K562 (cell line): ENCODE measurements around the gene STING1. TPM values are rescaled to one million over a fixed set of nuclear protein-coding genes. Genes with fewer than 3 reads are reported as not detected.

Source experiments
- BHLHE40 ChIP-seq: IDR thresholded peaks from 2 replicates; pipeline ENCODE4 v1.6.1; 2011; ENCODE audit warnings: low read length, improper control_type of control experiment
- CBX3 ChIP-seq, 2 experiments: IDR thresholded peaks; 1 replicate in 1 of 2; 2 replicates in 1 of 2; pipeline ENCODE4 v1.6.1; 2012; ENCODE audit warnings: inconsistent platforms in 2 of 2, low read length in 2 of 2, borderline replicate concordance in 1 of 2, control low read depth in 1 of 2
- E2F3 ChIP-seq: fragments of 250-450 bp; sonication (Bioruptor Pico); IDR thresholded peaks from 2 replicates; pipeline ENCODE4 v1.4.0; 2020; ENCODE audit warnings: mild to moderate bottlenecking
- ESRRB ChIP-seq: fragments of 250-450 bp; sonication (Bioruptor Pico); IDR thresholded peaks from 2 replicates; pipeline ENCODE4 v1.5.0; 2020; ENCODE audit warnings: mild to moderate bottlenecking, moderate library complexity, borderline replicate concordance
- ETV5 ChIP-seq: sonication (generic); formaldehyde crosslinking; IDR thresholded peaks from 2 replicates; pipeline ENCODE4 v1.4.0; 2020; ENCODE audit warnings: low read depth, mild to moderate bottlenecking, missing genetic modification reagents
- FIP1L1 ChIP-seq: fragments of 200-400 bp; formaldehyde crosslinking; IDR thresholded peaks from 2 replicates; pipeline ENCODE4 v1.6.1; 2018; ENCODE audit warnings: mild to moderate bottlenecking, low read depth, low read length; ENCODE audit not compliant: poor library complexity, severe bottlenecking
- HIVEP1 ChIP-seq: fragments of 250-450 bp; sonication (Bioruptor Pico); IDR thresholded peaks from 2 replicates; pipeline ENCODE4 v1.4.0; 2020; ENCODE audit warnings: mild to moderate bottlenecking
- HOXB6 ChIP-seq: fragments of 250-450 bp; sonication (Bioruptor Pico); IDR thresholded peaks from 2 replicates; pipeline ENCODE4 v1.5.1; 2022; ENCODE audit warnings: mild to moderate bottlenecking, borderline replicate concordance
- MCM7 ChIP-seq, 2 experiments: fragments of 450-650 bp; IDR thresholded peaks; 2 replicates each; pipeline ENCODE4 v1.6.1; 2016 to 2018
- MEIS2 ChIP-seq: fragments of 450-650 bp; IDR thresholded peaks from 2 replicates; pipeline ENCODE4 v1.6.1; 2014; ENCODE audit warnings: mild to moderate bottlenecking; ENCODE audit not compliant: partially characterized antibody
- MIER1 ChIP-seq: fragments of 450-650 bp; IDR thresholded peaks from 2 replicates; pipeline ENCODE4 v1.6.1; 2016; ENCODE audit warnings: antibody characterized with exemption, mild to moderate bottlenecking, low read depth
- NCOA6 ChIP-seq: fragments of 450-650 bp; IDR thresholded peaks from 2 replicates; pipeline ENCODE4 v1.6.1; 2017; ENCODE audit warnings: mild to moderate bottlenecking
- NONO ChIP-seq, 2 experiments: fragments of 200-400 bp in 1 of 2; fragments of 450-650 bp in 1 of 2; formaldehyde crosslinking in 1 of 2; IDR thresholded peaks; 2 replicates each; pipeline ENCODE4 v1.6.1; 2017; ENCODE audit warnings: low read depth in 2 of 2, mild to moderate bottlenecking in 2 of 2, moderate library complexity in 2 of 2, low read length in 1 of 2
- POLR2B ChIP-seq: fragments of 450-650 bp; IDR thresholded peaks from 2 replicates; pipeline ENCODE4 v1.6.1; 2018; ENCODE audit warnings: low read depth; ENCODE audit not compliant: partially characterized antibody
- RBBP5 ChIP-seq: fragments of 200-600 bp; sonication (generic); IDR thresholded peaks from 2 replicates; pipeline ENCODE4 v1.6.1; 2012; ENCODE audit warnings: borderline replicate concordance, mild to moderate bottlenecking, low read length, control low read depth, inconsistent platforms; ENCODE audit not compliant: insufficient read depth, poor library complexity, severe bottlenecking
- SNRNP70 ChIP-seq: fragments of 200-400 bp; formaldehyde crosslinking; optimal IDR thresholded peaks from 2 replicates; pipeline ENCODE3; 2017; ENCODE audit warnings: low read depth, low read length
- TEAD2 ChIP-seq: fragments of 450-650 bp; IDR thresholded peaks from 2 replicates; pipeline ENCODE4 v1.6.1; 2016; ENCODE audit warnings: missing genetic modification characterization, control low read depth, missing compliant biosample characterization
- USF1 ChIP-seq: sonication (generic); formaldehyde crosslinking; IDR thresholded peaks from 2 replicates; pipeline ENCODE4 v1.9.0; 2022; ENCODE audit warnings: mild to moderate bottlenecking, missing genetic modification reagents
- WHSC1 ChIP-seq: IDR thresholded peaks from one replicate; pipeline ENCODE4 v1.6.1; 2012; ENCODE audit warnings: low read length, control low read depth, inconsistent platforms
- ZNF23 ChIP-seq: fragments of 250-450 bp; sonication (Bioruptor Pico); IDR thresholded peaks from 2 replicates; pipeline ENCODE4 v1.4.0; 2020; ENCODE audit warnings: mild to moderate bottlenecking
- ZNF696 ChIP-seq: fragments of 250-450 bp; sonication (Bioruptor Pico); conservative IDR thresholded peaks from 2 replicates; pipeline ENCODE4 v1.4.0; 2020; ENCODE audit warnings: mild to moderate bottlenecking, moderate library complexity
- ZNF699 ChIP-seq: fragments of 250-450 bp; sonication (Bioruptor Pico); IDR thresholded peaks from 2 replicates; pipeline ENCODE4 v1.8.0; 2021; ENCODE audit warnings: mild to moderate bottlenecking, moderate library complexity; ENCODE audit not compliant: insufficient replicate concordance
- ZNF79 ChIP-seq: fragments of 250-450 bp; sonication (Bioruptor Pico); IDR thresholded peaks from 2 replicates; pipeline ENCODE4 v1.4.0; 2020; ENCODE audit warnings: low read depth, mild to moderate bottlenecking, moderate library complexity
- polyA plus RNA-seq, 8 experiments: library from polyadenylated mRNA; depleted of rRNA in 4 of 8; stranded (reverse) in 5 of 8; unstranded in 3 of 8; fragments of >200 nt; fragmentation: Nextera tagmentation in 2 of 8; fragmentation: Illumina TruSeq in 1 of 8; extraction: Ambion mirVana in 2 of 8; extraction: Trizol in 1 of 8; gene quantifications; 2 replicates each; pipeline versions ENCODE4 v1.2.1 to v1.2.3, GENCODE V29; 2011 to 2014; ENCODE audit warnings: inconsistent platforms in 1 of 8, missing spikeins in 1 of 8
- total RNA-seq, 7 experiments: library from RNA; depleted of rRNA in 6 of 7; stranded (reverse); fragments of >200 nt in 6 of 7; fragmentation: Illumina TruSeq in 2 of 7; extraction: Trizol in 2 of 7; gene quantifications; 2 replicates each; pipeline versions ENCODE4 v1.2.1 to v1.2.3, GENCODE V29; 2011 to 2021; ENCODE audit warnings: low replicate concordance in 1 of 7
- TF ChIP-seq, protein P1 (sequence below): fragments of 450-650 bp; conservative IDR thresholded peaks from 2 replicates; pipeline ENCODE4 v1.6.1; 2016; ENCODE audit warnings: missing genetic modification characterization, low read depth, mild to moderate bottlenecking, control low read depth, missing compliant biosample characterization
- TF ChIP-seq, protein P2 (sequence below): sonication (generic); formaldehyde crosslinking; IDR thresholded peaks from 2 replicates; pipeline ENCODE4 v1.8.1; 2023; ENCODE audit warnings: mild to moderate bottlenecking, missing genetic modification reagents

STING1 gene
- total and polyA plus RNA-seq, 9 of the 15 experiments (the other 6 are each of a cell fraction or from before 2014, with no cell fraction given): 20.8 to 69.1 (median 44.7) TPM

GRCh38 chr5:139439013-139439903 is 43.3 kb downstream of the STING1 start, which contains the start of gene DNAJC18 (continued):
- TF ChIP-seq, protein P1, sequence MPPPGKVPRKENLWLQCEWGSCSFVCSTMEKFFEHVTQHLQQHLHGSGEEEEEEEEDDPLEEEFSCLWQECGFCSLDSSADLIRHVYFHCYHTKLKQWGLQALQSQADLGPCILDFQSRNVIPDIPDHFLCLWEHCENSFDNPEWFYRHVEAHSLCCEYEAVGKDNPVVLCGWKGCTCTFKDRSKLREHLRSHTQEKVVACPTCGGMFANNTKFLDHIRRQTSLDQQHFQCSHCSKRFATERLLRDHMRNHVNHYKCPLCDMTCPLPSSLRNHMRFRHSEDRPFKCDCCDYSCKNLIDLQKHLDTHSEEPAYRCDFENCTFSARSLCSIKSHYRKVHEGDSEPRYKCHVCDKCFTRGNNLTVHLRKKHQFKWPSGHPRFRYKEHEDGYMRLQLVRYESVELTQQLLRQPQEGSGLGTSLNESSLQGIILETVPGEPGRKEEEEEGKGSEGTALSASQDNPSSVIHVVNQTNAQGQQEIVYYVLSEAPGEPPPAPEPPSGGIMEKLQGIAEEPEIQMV (tag): 0 out of 2 replicates have a peak, but pooled peaks have one; percentile 30
- TF ChIP-seq RBBP5 (peak; percentile 65), ZNF699 (no peak), E2F3 (CRISPR knock-in tag) (0 out of 2 replicates have a peak, but pooled peaks have one; percentile 41), CBX3 (IDR thresholded peaks at IDR 0.05; ENCODE audit: borderline replicate concordance in 1 of 2, low read length in 2 of 2) (no peak), ZNF696 (no peak), BHLHE40 (no peak), TEAD2 (no peak), ZNF79 (no peak), NCOA6 (no peak), FIP1L1 (no peak), USF1 (CRISPR knock-in tag) (peak; percentile 34; the same call in 1 of the 2 replicates), NONO (IDR thresholded peaks at IDR 0.05; ENCODE audit: low read depth in 2 of 2, low read length in 1 of 2) (no peak), ESRRB (CRISPR knock-in tag) (no peak), MIER1 (no peak), ZNF23 (no peak), HOXB6 (CRISPR knock-in tag) (no peak), ETV5 (CRISPR knock-in tag) (no peak), POLR2B (peak; percentile 23), MEIS2 (no peak), WHSC1 (no peak), SNRNP70 (no peak), HIVEP1 (no peak), MCM7 (IDR thresholded peaks at IDR 0.05) (no peak)
- TF ChIP-seq, protein P2, sequence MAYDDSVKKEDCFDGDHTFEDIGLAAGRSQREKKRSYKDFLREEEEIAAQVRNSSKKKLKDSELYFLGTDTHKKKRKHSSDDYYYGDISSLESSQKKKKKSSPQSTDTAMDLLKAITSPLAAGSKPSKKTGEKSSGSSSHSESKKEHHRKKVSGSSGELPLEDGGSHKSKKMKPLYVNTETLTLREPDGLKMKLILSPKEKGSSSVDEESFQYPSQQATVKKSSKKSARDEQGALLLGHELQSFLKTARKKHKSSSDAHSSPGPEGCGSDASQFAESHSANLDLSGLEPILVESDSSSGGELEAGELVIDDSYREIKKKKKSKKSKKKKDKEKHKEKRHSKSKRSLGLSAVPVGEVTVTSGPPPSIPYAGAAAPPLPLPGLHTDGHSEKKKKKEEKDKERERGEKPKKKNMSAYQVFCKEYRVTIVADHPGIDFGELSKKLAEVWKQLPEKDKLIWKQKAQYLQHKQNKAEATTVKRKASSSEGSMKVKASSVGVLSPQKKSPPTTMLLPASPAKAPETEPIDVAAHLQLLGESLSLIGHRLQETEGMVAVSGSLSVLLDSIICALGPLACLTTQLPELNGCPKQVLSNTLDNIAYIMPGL (CRISPR knock-in tag): no peak
